Heart left ventricle (tissue), 16 donors: ENCODE data around the gene CDC34. TPM values are rescaled to one million over a fixed set of nuclear protein-coding genes. Genes with fewer than 3 reads are reported as not detected.

Experiments
- ATAC-seq, 4 donors: fragments of 200-7000 bp; cut with Tn5 transposase; one replicate each; pipeline ENCODE4 v1.9.1; 2020 to 2022; ENCODE audit warnings: moderate library complexity in 4 of 4, mild to moderate bottlenecking in 3 of 4, moderate number of reproducible peaks in 1 of 4
- DNase-seq, 5 donors: peaks; one replicate each; pipeline ENCODE4 v3.0.0-alpha.2; 2020
- H3K27ac ChIP-seq, 12 donors: fragments of 200-600 bp; sonication (generic) in 4 of 12; one replicate each; pipeline versions ENCODE4 v1.5.0 to v1.8.0; 2016 to 2022; ENCODE audit warnings: mild to moderate bottlenecking in 2 of 12
- H3K27me3 ChIP-seq, 9 donors: fragments of 200-600 bp; sonication (generic) in 2 of 9; one replicate each; pipeline versions ENCODE4 v1.5.1 to v1.8.0; 2016 to 2022; ENCODE audit warnings: mild to moderate bottlenecking in 3 of 9
- H3K36me3 ChIP-seq, 9 donors: fragments of 200-600 bp; sonication (generic) in 2 of 9; one replicate each; pipeline versions ENCODE4 v1.5.0 to v1.8.0; 2018 to 2022; ENCODE audit warnings: mild to moderate bottlenecking in 2 of 9
- H3K4me1 ChIP-seq, 12 donors: fragments of 200-600 bp; sonication (generic) in 4 of 12; one replicate each; pipeline versions ENCODE4 v1.5.0 to v1.8.0; 2016 to 2022; ENCODE audit warnings: mild to moderate bottlenecking in 3 of 12
- H3K4me3 ChIP-seq, 12 donors: fragments of 200-600 bp; sonication (generic) in 4 of 12; one replicate each; pipeline versions ENCODE4 v1.5.0 to v1.8.0; 2017 to 2022; ENCODE audit warnings: mild to moderate bottlenecking in 9 of 12, moderate library complexity in 4 of 12
- H3K9me3 ChIP-seq, 12 donors: fragments of 200-600 bp; sonication (generic) in 4 of 12; one replicate each; pipeline versions ENCODE4 v1.5.0 to v1.8.0; 2016 to 2022; ENCODE audit warnings: mild to moderate bottlenecking in 1 of 12
- POLR2A ChIP-seq, 2 donors: fragments of 450-650 bp; IDR thresholded peaks; one replicate each; pipeline ENCODE4 v1.6.1; 2017; ENCODE audit warnings: antibody characterized with exemption in 2 of 2, mild to moderate bottlenecking in 2 of 2, moderate library complexity in 2 of 2
- WGBS, 4 donors: extraction: QIAGEN DNeasy Blood & Tissue Kit in 2 of 4; methylation state at CpG; one replicate each; pipeline versions ENCODE4 v1.1.5 to v1.1.7; 2013 to 2018; 5-methylcytosine and 5-hydroxymethylcytosine counted together
- intact Hi-C, 10 donors: fragments of 100-400 bp; cut with DNase I; formaldehyde crosslinking; loops; one replicate each; pipeline versions ENCODE4 v1.11.1 to v1.14.2; 2022
- polyA plus RNA-seq, 2 donors: library from polyadenylated mRNA; stranded (reverse); fragments of 200-250 nt; gene quantifications; one replicate each; pipeline ENCODE4 v1.2.3, GENCODE V29; 2013
- total RNA-seq, 9 donors: library from RNA; depleted of rRNA in 2 of 9; stranded (reverse); fragments of >200 nt in 2 of 9; fragmentation: NEBNext Ultra II Directional in 3 of 9; extraction: Animal tissue kit (Norgen Biotek cat#: 25700) in 3 of 9; gene quantifications; one replicate each; pipeline versions ENCODE4 v1.1.0 to v1.2.4, GENCODE V29; 2016 to 2023
- TF ChIP-seq, protein P1 (sequence below), 12 donors: fragments of 200-600 bp; sonication (generic) in 4 of 12; IDR thresholded peaks; one replicate each; pipeline versions ENCODE4 v1.5.0 to v1.8.0; 2018 to 2022; ENCODE audit warnings: antibody characterized with exemption in 12 of 12, mild to moderate bottlenecking in 5 of 12
- donor health status: ischemic (EF 13 %, LVEDD 7.1; RV severe dilation, severe dysfunction).
- donor health status: healthy with polysubstance abuse.
- donor health status: DM: no; HTN: yes; CAD: no.
- donor health status: DM: no; HTN: no; CAD: no.
- donor health status: ischemic (EF 25% LVEDD 6.9; RV normal size, moderate dysfunction).
- donor health status: ischemic (EF 25% LVEDD 5.7; RV mildly dilated, moderate dysfunction).
- donor health status: healthy.
- donor health status: DM: yes; HTN: yes; CAD: no.
- donor health status: ischemic (EF 35%, LVEDD 5.7; RV mildly dilated, moderate dysfunction).
- donor health status: nonischemic (EF 11% LVEDD 7.7; RV severe dilation, severe dysfunction).
- donor health status: DM: yes; HTN: yes; CAD: no.
- donor health status: PGD.
- donor health status: ischemic (EF 29% LVEDD 5.4; RV normal size, mild dysfunction).
- donor health status: nonischemic (EF 23%, LVEDD 6.1; RV moderate dilation, normal function).

CDC34 gene
- total and polyA plus RNA-seq, 11 donors: 61.9 to 200 (median 99.9) TPM

DNA sequence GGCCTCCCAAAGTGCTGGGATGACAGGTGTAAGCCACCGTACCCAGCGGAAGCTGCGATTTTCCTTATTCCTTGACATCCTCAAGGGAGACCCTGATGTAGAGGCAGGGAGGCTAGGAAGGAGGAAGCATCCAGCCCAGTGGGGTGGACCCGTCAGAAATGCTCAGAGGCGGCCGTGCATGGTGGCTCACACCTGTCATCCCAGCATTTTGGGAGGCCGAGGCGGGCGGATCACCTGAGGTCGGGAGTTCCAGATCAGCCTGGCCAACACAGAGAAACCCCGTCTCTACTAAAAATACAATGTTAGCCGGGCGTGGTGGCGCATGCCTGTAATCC is 23.9 kb downstream of the CDC34 start:
- intact Hi-C loops: loop anchor here in 1 of 10 donors (10.0 kb wide), 1 partner anchor 179 kb away; no protein-coding TSS in a partner anchor
- Histone ChIP-seq H3K9me3 (no peaks in the 10 kb centered on the region), H3K27me3 (no peaks in the 10 kb centered on the region), H3K27ac (peak overlapping the region in 7 of 12 donors; percentile 5 to 69 (median 39)), H3K4me3 (no peak overlapping the region), H3K36me3 (no peaks in the 10 kb centered on the region), H3K4me1 (peaks cover 0 to 30% (median 12%) of the 10 kb centered on the region in 12 donors)
- DNase-seq (peak in 1 of 5 donors; percentile 21), ATAC-seq (no peak)
- WGBS, 4 donors: 82 to 96% (median 92%) methylated on average over 10 to 14 of the region's 14 CpGs
- TF ChIP-seq POLR2A (IDR thresholded peaks at IDR 0.05): no peak
- TF ChIP-seq, protein P1, sequence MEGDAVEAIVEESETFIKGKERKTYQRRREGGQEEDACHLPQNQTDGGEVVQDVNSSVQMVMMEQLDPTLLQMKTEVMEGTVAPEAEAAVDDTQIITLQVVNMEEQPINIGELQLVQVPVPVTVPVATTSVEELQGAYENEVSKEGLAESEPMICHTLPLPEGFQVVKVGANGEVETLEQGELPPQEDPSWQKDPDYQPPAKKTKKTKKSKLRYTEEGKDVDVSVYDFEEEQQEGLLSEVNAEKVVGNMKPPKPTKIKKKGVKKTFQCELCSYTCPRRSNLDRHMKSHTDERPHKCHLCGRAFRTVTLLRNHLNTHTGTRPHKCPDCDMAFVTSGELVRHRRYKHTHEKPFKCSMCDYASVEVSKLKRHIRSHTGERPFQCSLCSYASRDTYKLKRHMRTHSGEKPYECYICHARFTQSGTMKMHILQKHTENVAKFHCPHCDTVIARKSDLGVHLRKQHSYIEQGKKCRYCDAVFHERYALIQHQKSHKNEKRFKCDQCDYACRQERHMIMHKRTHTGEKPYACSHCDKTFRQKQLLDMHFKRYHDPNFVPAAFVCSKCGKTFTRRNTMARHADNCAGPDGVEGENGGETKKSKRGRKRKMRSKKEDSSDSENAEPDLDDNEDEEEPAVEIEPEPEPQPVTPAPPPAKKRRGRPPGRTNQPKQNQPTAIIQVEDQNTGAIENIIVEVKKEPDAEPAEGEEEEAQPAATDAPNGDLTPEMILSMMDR (IDR thresholded peaks at IDR 0.05): no peak

DNA sequence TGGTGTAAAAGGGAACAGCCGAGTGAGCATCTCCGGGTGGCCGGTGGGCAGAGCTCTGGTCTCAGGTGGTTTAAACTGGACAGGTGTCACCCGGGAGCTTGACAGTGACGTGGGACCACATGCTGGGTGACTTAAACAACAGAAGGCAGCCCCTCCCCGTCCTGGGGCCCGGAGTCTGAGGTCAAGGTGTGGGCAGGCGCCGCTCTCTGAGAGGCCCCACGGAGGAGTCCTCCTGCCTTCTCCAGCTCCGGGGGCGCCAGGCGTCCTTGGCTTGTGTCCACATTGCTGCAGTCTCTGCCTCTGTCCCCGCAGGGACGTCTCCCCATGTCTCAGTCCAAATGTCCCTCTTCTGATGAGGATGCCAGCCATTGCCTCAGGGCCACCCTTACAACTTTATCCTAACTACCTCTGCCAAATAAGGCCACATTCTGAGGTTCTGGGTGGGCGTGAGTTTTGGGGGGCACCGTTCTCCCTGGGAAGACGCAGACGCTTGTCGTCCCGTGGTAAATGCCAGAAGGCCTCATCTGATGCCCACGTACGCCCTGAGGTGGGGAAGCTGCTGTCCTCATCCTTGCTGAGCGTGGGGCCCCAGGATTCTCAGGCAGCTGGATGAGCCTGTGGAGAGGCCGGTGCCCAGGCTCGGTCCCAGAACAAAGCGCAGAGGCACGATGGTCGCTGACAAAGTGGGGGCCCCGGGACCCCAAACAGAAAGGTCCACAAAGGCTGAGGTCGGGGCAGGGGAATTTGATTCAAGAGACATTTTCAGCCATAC is 25.2 kb downstream of the CDC34 start:
- DNase-seq (peak in 1 of 5 donors; percentile 55), ATAC-seq (peak in 1 of 4 donors; percentile 3)
- Histone ChIP-seq H3K9me3 (no peaks in the 10 kb centered on the region), H3K27ac (peak overlapping the region in 9 of 12 donors; percentile 19 to 75 (median 43)), H3K36me3 (no peaks in the 10 kb centered on the region), H3K4me1 (peaks cover 0 to 23% (median 12%) of the 10 kb centered on the region in 12 donors), H3K4me3 (no peak overlapping the region), H3K27me3 (no peaks in the 10 kb centered on the region)
- WGBS, 4 donors: 79 to 90% (median 83%) methylated on average over 15 to 31 of the region's 31 CpGs
- TF ChIP-seq, protein P1 (IDR thresholded peaks at IDR 0.05): no peak
- TF ChIP-seq POLR2A (IDR thresholded peaks at IDR 0.05): no peak
- intact Hi-C loops: loop anchor here in 1 of 10 donors (10.0 kb wide), 1 partner anchor 178 kb away; no protein-coding TSS in a partner anchor

DNA sequence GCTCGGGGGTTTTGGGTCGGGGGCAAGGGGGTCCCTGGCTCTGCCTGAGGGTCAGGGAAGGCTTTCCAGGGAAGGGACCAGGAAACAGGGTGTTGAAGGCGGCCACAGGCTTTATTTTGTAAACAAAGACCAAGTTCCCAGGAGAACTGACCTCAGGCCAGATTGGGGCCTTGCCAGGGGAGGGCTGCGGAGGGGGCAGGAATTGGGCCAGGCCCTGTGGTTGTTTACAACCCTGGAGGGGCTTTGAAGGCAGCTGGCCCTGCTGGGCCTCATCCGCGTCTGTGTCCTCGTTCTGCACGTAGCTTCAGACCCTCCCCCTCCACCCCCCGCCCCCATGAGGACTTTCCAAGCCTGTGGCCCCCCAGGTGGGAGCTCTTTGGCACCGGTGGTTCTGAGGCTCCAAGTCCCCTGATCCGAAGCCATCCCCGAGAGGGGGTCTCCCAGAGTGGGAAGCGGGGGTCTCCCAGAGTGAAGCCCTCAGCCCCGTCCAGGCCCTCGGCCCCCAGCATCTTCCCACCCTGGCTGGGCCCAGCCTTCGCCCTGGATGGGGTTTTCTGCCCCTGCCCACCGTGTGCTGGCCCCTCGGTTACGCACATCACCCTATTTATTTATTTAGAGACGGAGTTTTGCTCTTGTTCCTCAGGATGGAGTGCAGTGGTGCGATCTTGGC is 27.3 kb downstream of the CDC34 start:
- H3K27ac ChIP-seq: peak overlapping the region in 10 of 12 donors; percentile 13 to 64 (median 48)
- peaks cover 0 to 23% (median 12%) of the 10 kb centered on the region in 12 donors for H3K4me1 ChIP-seq
- no peak for TF ChIP-seq POLR2A (IDR thresholded peaks at IDR 0.05)
- TF ChIP-seq, protein P1 (IDR thresholded peaks at IDR 0.05): no peak
- ATAC-seq (peak; percentile 34 to 58 (median 57)), DNase-seq (peak in 4 of 5 donors; percentile 53 to 73 (median 63))
- H3K27me3 ChIP-seq: no peaks in the 10 kb centered on the region
- intact Hi-C loops: loop anchor here in 1 of 10 donors (10.0 kb wide), 1 partner anchor 176 kb away; no protein-coding TSS in a partner anchor
- no peaks in the 10 kb centered on the region for H3K36me3 ChIP-seq
- H3K9me3 ChIP-seq: no peaks in the 10 kb centered on the region
- H3K4me3 ChIP-seq: no peak overlapping the region
- 47 to 65% (median 52%) methylated on average over 15 to 21 of the region's 21 CpGs for WGBS, 4 donors

DNA sequence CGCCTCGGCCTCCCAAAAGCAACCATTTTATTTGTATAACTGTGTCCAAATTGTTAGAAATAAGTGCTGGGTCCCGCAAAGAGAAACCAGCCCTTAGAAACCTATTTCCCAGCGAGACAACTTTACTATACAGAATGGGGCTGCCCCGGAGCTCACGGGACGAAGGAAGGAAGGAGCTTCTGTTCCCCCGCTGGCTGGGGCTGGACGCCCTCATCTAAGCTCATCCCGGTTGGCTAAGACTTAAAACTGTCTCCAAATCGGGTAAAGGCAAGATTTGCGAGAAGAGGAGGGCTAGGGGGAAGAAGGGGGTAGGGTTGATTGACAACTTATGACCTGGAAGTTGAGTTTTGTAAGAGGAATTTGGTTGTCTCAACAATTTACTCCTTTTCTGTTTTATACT is 28.6 kb downstream of the CDC34 start:
- H3K9me3 ChIP-seq: no peaks in the 10 kb centered on the region
- H3K27me3 ChIP-seq: no peaks in the 10 kb centered on the region
- no peak for TF ChIP-seq POLR2A (IDR thresholded peaks at IDR 0.05)
- TF ChIP-seq, protein P1 (IDR thresholded peaks at IDR 0.05): no peak
- WGBS, 4 donors: 80 to 90% (median 84%) methylated on average over 12 of the region's 12 CpGs
- no peak overlapping the region for H3K4me3 ChIP-seq
- H3K4me1 ChIP-seq: peaks cover 0 to 23% (median 12%) of the 10 kb centered on the region in 12 donors
- peak overlapping the region in 1 of 12 donors; percentile 11 for H3K27ac ChIP-seq
- ATAC-seq: no peak
- intact Hi-C loops: no loop called here
- peak in 1 of 5 donors; percentile 4 for DNase-seq
- no peaks in the 10 kb centered on the region for H3K36me3 ChIP-seq
